HG02885 (cell line): ENCODE data around the gene CERT1.
"Not testable (repeated sequence)": the region's sequence is repeated elsewhere in the genome, so short reads cannot be mapped to it uniquely, and the experiment has no call there.

ENCODE experiments used
- ATAC-seq: cut with Tn5 transposase; IDR thresholded peaks from one replicate; pipeline ENCODE4 v1.9.1; 2021; ENCODE audit warnings: mild to moderate bottlenecking; ENCODE audit not compliant: unreplicated experiment, poor library complexity

CERT1 gene

GRCh38 chr5:75511435-75512382 lies at the start of gene CERT1, which contains the start of gene POLK:
Gene CERT1, minus strand, starts transcription at chr5:75511629. Its CDS starts 422 bp downstream, at chr5:75511207.
Gene POLK, plus strand, starts transcription at chr5:75511891.
- ATAC-seq, result peak; percentile 86

GRCh38 chr5:75560655-75561054 lies 49.2 kb upstream of the CERT1 start:
- ATAC-seq, result not testable (repeated sequence)

DNA sequence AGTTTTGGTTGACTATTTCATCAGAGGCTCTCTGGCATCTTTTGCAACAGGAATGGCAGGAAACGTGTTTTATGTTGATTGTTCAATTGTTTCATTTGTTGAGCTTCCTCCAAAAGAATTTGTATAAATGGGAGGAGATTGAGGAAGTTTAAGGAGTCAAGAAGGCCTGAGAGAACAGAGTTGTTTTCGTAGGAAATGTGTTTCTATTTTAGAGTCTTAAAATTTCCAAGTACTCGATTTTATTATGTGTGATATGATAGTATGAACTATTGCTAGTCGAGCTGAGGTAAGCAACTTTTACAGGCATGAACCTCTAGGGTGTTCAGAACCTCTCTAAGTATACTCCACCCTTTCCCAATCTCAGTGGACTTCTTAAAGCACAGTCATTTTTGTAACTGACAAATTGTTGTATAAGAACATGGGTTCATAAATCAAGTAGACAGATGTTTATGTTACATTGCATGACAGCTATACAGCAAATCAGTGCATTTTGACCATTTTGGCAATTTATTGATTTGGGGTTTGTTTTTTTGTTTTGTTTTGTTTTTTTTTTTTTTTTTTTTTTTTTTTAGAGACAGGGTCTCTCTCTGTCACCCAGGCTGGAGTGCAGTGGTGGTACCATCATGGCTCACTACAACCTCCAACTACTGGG lies 47.7 kb upstream of the CERT1 start:
- no peak for ATAC-seq

- ATAC-seq, result no peak
Observed at GRCh38 chr5:75558221-75558620, 46.8 kb upstream of the CERT1 start.

DNA sequence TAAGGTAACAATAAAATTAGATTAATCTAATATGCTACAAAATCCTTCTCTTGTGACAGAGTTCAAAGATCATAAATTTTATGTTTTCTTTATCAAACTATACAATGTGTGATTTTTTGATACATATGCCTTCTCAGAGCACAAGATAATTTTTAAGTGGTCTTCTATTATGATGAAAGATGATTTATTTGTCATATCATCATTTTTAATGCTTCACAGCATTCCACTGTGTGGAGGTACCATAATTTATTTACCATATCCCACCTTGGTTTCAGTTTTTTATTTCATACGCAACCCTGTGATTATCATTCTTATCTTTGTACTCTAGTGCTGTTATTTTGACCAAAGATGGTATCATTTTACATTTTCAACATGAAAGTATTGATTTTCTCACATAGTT lies 41.9 kb upstream of the CERT1 start:
- ATAC-seq, result no peak

- no peak for ATAC-seq
Observed at GRCh38 chr5:75552764-75553163, 41.3 kb upstream of the CERT1 start.

GRCh38 chr5:75551471-75551870 lies 40.0 kb upstream of the CERT1 start:
- ATAC-seq, result no peak

DNA sequence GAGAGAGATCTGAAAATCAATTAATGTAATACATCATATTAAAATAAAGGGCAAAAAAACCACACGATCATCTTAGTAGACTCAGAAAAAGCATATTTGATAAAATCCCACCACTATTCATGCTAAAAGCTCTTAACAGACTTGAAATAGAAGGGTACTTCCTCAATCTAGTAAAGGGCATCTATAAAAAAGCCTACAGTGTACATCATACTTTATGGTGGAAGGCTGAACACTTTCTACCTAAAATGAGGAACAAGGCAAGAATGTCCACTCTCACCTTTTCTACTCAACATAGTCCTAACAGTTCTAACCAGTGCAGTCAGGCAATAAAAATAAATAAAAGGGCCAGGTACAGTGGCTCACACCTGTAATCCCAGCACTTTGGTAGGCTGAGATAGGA lies 39.2 kb upstream of the CERT1 start:
- no peak for ATAC-seq

- ATAC-seq, result no peak
Observed at GRCh38 chr5:75547812-75548211, 36.4 kb upstream of the CERT1 start.

DNA sequence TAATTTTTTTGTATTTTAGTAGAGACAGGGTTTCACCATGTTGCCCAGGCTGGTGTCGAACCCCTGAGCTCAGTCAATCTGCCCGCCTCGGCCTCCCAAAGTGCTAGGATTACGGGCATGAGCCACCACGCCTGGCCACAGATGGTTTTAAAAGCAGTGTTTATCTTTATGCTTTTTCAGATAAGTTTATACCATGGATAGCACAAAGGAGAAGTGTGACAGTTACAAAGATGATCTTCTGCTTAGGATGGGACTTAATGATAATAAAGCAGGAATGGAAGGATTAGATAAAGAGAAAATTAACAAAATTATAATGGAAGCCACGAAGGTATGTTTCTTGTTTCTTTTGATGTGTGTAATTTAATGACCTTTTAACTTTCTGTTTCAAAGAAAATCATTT lies 35.4 kb upstream of the CERT1 start:
- no peak for ATAC-seq

GRCh38 chr5:75545131-75545530 lies 33.7 kb upstream of the CERT1 start:
- no peak for ATAC-seq

GRCh38 chr5:75538211-75538610 lies 26.8 kb upstream of the CERT1 start:
- no peak for ATAC-seq

- no peak for ATAC-seq
Observed at GRCh38 chr5:75536694-75537360, 25.4 kb upstream of the CERT1 start.

GRCh38 chr5:75536147-75536546 lies 24.7 kb upstream of the CERT1 start:
- ATAC-seq, result no peak

DNA sequence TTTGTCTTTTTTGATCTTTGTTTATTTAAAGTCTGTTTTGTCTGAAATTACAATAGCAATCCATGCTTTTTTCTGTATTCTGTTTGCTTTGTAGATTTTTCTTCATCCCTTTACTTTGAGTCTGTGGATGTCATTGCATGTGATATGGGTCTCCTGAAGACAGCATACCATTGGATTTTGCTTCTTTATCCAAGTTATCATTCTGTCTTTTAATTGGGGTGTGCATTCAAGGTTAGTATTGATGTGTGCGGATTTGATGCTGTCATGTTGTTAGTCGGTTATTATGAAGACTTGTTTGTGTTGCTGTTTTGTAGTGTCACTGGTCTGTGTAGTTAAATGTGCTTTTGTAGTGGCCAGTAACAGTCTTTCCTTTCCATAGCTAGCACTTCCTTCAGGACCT lies 23.3 kb upstream of the CERT1 start:
- ATAC-seq, result no peak

DNA sequence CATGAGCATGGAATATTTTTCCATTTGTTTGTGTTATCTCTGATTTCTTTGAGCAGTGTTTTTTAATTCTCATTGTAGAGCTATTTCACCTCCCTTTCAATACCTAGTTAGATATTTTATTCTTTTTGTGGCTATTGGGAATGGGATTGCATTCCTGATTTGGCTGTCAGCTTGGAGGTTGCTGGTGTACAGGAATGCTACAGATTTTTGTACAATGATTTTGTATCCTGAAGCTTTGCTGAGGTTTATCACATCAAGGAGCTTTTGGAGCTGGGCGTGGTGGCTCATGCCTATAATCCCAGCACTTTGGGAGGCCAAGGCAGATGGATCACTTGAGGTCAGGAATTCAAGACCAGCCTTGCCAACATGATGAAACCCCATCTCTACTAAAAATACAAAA lies 22.3 kb upstream of the CERT1 start:
- not testable (repeated sequence) for ATAC-seq

- no peak for ATAC-seq
Observed at GRCh38 chr5:75532190-75532589, 20.8 kb upstream of the CERT1 start.

DNA sequence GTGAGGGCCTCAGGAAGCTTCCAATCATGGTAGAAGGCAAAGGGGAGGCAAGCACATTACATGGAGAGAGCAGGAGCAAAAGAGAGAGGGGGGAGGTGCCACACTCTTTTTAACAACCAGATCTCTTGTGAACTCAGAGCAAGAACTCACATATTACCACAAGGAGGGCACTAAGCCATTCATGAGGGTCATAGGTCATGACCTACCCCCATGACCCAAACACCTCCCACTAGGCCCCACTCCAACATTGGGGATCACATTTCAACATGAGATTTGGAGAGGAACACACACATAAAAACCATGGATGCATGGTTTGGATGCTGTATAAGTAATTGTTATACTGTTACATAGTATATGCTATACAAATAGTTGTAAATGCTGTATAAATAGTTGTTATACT lies 17.8 kb upstream of the CERT1 start:
- no peak for ATAC-seq

DNA sequence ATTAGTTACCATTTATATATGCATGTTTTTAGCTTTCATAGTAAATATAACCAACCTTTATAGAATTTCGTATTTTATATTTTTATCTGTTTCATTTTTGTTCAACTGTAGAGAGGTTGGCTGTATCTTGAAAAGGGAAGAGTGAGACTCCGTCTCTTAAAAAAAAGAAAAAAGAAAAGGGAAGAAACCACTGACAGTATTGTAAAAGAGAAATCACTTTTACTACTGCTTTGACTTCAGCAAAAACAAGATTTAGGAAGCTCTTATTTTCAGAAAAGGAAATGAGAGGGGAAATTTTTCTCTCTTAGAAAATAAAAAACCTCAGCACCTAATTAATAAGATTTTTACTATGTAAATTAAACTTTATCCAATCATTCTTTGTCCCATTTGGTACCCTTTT lies 14.6 kb upstream of the CERT1 start:
- ATAC-seq, result no peak

DNA sequence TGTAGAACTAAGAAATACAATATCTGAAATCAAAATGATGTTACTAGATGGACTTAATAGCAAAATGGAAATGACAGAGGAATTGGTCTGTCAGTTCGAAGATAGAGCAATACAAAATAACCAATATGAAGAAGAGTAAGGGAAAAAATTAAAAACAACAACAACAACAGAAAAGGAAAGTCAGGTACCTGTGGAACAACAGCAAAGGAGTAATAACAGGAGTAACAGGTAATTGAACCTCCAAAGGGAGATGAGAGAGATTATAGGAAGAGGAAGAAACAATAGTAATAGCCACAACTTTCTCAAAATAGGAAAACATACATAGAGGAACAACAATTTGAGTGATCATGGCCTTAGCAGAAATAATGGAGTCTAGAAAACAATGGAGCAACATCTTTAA lies 13.9 kb upstream of the CERT1 start:
- no peak for ATAC-seq

- ATAC-seq, result no peak
Observed at GRCh38 chr5:75524591-75524990, 13.2 kb upstream of the CERT1 start.
